Superior temporal gyrus (tissue), 1 donor: ENCODE measurements around the gene CYP2A13.
"Not testable (repeated sequence)": the region's sequence is repeated elsewhere in the genome, so short reads cannot be mapped to it uniquely, and the experiment has no call there.

Experiments used
- DNase-seq: peaks from one replicate; pipeline ENCODE4 v3.0.0-alpha.2; 2016; ENCODE audit errors: extremely low spot score

The CYP2A13 gene

GRCh38 chr19:41088151-41088550 lies at the start of gene CYP2A13:
Gene CYP2A13, plus strand, starts transcription at chr19:41088451. Its CDS starts 21 bp downstream, at chr19:41088472.
- no peak for DNase-seq

- no peak for DNase-seq
These were observed 48.4 kb upstream of the CYP2A13 start for GRCh38 chr19:41039806-41040205.

- DNase-seq = not testable (repeated sequence)
These were observed 43.2 kb upstream of the CYP2A13 start for GRCh38 chr19:41045095-41045494.

- no peak for DNase-seq
These were observed 37.8 kb upstream of the CYP2A13 start for GRCh38 chr19:41050426-41050825.

- DNase-seq = not testable (repeated sequence)
These were observed 36.1 kb upstream of the CYP2A13 start for GRCh38 chr19:41052162-41052561.

- DNase-seq = not testable (repeated sequence)
These were observed 34.9 kb upstream of the CYP2A13 start for GRCh38 chr19:41053331-41053730.

GRCh38 chr19:41064974-41065569 lies 23.2 kb upstream of the CYP2A13 start:
- DNase-seq = no peak

- DNase-seq = no peak
These were observed 12.0 kb upstream of the CYP2A13 start for GRCh38 chr19:41076286-41076685.

- DNase-seq = no peak
These were observed 4.7 kb upstream of the CYP2A13 start for GRCh38 chr19:41083516-41083915.

GRCh38 chr19:41085748-41086415 lies 2.4 kb upstream of the CYP2A13 start:
- no peak for DNase-seq

- no peak for DNase-seq
These were observed 1.7 kb downstream of the CYP2A13 start for GRCh38 chr19:41089959-41090358.

- no peak for DNase-seq
These were observed 7.5 kb downstream of the CYP2A13 start for GRCh38 chr19:41095703-41096102.

GRCh38 chr19:41096353-41096752 lies 8.1 kb downstream of the CYP2A13 start:
- DNase-seq = no peak

GRCh38 chr19:41097302-41097701 lies 9.1 kb downstream of the CYP2A13 start:
- DNase-seq = no peak

- DNase-seq = no peak
These were observed 10.5 kb downstream of the CYP2A13 start for GRCh38 chr19:41098762-41099161.

- not testable (repeated sequence) for DNase-seq
These were observed 14.0 kb downstream of the CYP2A13 start for GRCh38 chr19:41102210-41102609.

- DNase-seq = no peak
These were observed 17.9 kb downstream of the CYP2A13 start for GRCh38 chr19:41106177-41106576.

GRCh38 chr19:41111296-41111695 lies 23.0 kb downstream of the CYP2A13 start:
- DNase-seq = no peak

GRCh38 chr19:41111750-41112295 lies 23.6 kb downstream of the CYP2A13 start:
- no peak for DNase-seq

GRCh38 chr19:41112728-41113290 lies 24.6 kb downstream of the CYP2A13 start:
- no peak for DNase-seq

- DNase-seq = no peak
These were observed 25.9 kb downstream of the CYP2A13 start, which contains the start of gene CYP2F1 for GRCh38 chr19:41114132-41114531. Gene CYP2F1, plus strand, starts transcription at chr19:41114432. Its CDS starts 1,757 bp downstream, at chr19:41116189.

GRCh38 chr19:41116261-41116660 lies 28.0 kb downstream of the CYP2A13 start:
- DNase-seq = no peak
